ENCODE measurements around the gene WNK1. TPM values are rescaled to one million over a fixed set of nuclear protein-coding genes. Genes with fewer than 3 reads are reported as not detected.

Gene WNK1
- total RNA-seq, 3 donors from 2014 or later: 173 to 192 (median 176) TPM

DNA sequence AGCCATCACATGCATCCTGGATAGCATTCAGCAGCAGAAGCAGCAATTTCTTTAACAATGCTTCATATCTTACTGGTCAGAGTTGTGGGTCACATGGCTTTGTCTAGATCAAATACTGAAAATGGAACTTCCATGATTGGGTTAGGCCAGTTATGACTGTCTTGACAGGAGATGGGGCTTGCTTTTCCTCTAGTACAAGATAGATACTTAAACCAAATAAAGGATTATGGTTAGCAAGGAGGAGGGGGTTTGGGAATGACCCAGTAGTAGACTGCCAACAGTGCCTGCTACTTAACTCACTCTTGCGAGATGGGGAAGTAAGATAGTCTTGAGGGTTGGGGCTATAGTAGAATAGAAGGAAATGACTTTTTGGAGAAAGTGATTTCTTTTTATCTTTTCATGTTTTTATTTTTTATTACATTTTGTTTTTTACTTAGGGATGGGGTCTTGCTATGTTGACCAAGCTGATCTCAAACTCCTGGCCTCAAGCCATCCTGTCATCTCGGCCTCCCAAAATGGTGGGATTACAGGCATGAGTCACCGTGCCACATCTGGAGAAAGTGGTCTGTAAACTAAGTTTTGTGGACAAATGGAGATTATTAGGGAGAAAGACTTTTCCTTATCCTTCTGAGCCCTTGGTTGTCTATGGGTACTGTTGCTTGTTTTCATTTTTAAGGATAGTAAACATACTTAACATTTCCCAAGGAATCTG is 37.6 kb downstream of the WNK1 start:
- no peaks in the 10 kb centered on the region for H3K9me3 ChIP-seq
- no peaks in the 10 kb centered on the region for H3K27me3 ChIP-seq
- no peak for DNase-seq (ENCODE audit: low spot score in 2 of 2)
- no peak overlapping the region for H3K27ac ChIP-seq
- no peak for TF ChIP-seq POLR2AphosphoS5 (IDR thresholded peaks at IDR 0.05)
- TF ChIP-seq, protein P1, sequence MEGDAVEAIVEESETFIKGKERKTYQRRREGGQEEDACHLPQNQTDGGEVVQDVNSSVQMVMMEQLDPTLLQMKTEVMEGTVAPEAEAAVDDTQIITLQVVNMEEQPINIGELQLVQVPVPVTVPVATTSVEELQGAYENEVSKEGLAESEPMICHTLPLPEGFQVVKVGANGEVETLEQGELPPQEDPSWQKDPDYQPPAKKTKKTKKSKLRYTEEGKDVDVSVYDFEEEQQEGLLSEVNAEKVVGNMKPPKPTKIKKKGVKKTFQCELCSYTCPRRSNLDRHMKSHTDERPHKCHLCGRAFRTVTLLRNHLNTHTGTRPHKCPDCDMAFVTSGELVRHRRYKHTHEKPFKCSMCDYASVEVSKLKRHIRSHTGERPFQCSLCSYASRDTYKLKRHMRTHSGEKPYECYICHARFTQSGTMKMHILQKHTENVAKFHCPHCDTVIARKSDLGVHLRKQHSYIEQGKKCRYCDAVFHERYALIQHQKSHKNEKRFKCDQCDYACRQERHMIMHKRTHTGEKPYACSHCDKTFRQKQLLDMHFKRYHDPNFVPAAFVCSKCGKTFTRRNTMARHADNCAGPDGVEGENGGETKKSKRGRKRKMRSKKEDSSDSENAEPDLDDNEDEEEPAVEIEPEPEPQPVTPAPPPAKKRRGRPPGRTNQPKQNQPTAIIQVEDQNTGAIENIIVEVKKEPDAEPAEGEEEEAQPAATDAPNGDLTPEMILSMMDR (IDR thresholded peaks at IDR 0.05): no peak
- TF ChIP-seq POLR2A (IDR thresholded peaks at IDR 0.05): no peak
- H3K4me1 ChIP-seq: peaks cover 0 to 4% of the 10 kb centered on the region in 2 donors
- no peaks in the 10 kb centered on the region for H3K36me3 ChIP-seq
- no peak overlapping the region for H3K4me3 ChIP-seq
- intact Hi-C loops (cut with DNase I; ENCODE audit: low total_unique reads): no loop called here

DNA sequence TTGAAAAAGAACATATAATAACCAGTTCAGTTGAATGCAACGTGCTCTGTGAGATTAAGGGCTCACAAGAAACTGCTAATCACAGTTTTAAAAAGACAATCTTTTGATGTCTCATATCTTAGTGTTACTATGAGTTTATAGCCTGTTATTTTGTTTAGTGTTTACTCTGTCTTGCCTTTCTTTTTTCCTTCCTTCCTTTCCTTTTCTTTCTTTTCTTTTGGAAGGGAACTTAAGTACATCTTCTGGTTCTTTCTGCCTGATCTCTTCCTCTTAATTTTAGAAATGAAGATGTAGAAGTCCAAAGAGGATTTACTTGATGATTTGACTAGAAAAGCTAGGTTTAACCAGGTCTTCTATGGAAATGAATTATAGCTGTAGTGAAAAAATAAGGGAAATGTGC is 38.2 kb downstream of the WNK1 start:
- TF ChIP-seq, protein P1 (IDR thresholded peaks at IDR 0.05): no peak
- no peak for TF ChIP-seq POLR2AphosphoS5 (IDR thresholded peaks at IDR 0.05)
- TF ChIP-seq POLR2A (IDR thresholded peaks at IDR 0.05): no peak
- no peaks in the 10 kb centered on the region for H3K9me3 ChIP-seq
- no peak overlapping the region for H3K27ac ChIP-seq
- peaks cover 0 to 4% of the 10 kb centered on the region in 2 donors for H3K4me1 ChIP-seq
- intact Hi-C loops (cut with DNase I; ENCODE audit: low total_unique reads): no loop called here
- no peaks in the 10 kb centered on the region for H3K36me3 ChIP-seq
- no peak for DNase-seq (ENCODE audit: low spot score in 2 of 2)
- no peaks in the 10 kb centered on the region for H3K27me3 ChIP-seq
- no peak overlapping the region for H3K4me3 ChIP-seq

DNA sequence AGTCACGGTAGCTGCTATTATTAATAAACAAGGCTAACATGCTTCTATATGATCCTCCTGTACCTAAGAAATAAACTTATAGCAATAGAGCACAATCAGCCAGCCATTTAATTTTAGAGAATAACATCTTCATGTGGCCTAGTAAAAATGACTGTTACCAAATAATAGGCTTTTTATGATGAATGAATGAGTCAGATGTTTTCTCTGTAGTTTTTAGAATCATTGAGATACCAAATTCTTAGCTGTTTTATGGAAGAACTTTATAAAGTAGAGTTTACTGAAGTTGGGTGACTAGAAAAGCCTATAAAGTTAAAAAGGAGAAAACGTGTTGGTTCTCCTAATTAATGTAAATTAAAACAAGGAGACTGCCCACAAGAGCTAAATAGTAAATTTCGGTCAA is 40.7 kb downstream of the WNK1 start:
- DNase-seq (ENCODE audit: low spot score in 2 of 2): no peak
- Histone ChIP-seq H3K4me1 (peaks cover 0 to 4% of the 10 kb centered on the region in 2 donors), H3K4me3 (no peak overlapping the region), H3K9me3 (no peaks in the 10 kb centered on the region), H3K27ac (no peak overlapping the region), H3K36me3 (no peaks in the 10 kb centered on the region), H3K27me3 (no peaks in the 10 kb centered on the region)
- intact Hi-C loops (cut with DNase I; ENCODE audit: low total_unique reads): no loop called here
- TF ChIP-seq, protein P1 (IDR thresholded peaks at IDR 0.05): no peak
- TF ChIP-seq POLR2AphosphoS5 (IDR thresholded peaks at IDR 0.05): no peak
- TF ChIP-seq POLR2A (IDR thresholded peaks at IDR 0.05): no peak

DNA sequence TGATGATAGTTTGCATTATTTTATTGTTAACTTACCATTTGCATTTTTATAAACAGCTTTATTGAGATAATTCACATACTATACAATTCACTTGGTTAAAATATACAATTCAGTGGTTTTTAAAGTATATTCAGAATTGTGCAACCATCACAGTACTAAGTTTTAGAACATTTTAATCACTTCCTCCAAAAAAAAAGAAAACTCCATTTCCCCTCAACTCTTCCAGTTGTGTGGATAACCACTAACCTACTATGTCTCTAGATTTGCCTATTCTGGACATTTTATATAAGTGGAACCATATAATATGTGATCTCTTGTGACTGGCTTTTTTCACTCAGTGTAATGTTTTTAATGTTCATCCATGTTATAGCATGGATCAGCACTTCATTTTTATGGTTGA is 41.3 kb downstream of the WNK1 start:
- H3K4me3 ChIP-seq: no peak overlapping the region
- H3K36me3 ChIP-seq: no peaks in the 10 kb centered on the region
- TF ChIP-seq, protein P1 (IDR thresholded peaks at IDR 0.05): no peak
- TF ChIP-seq POLR2A (IDR thresholded peaks at IDR 0.05): no peak
- TF ChIP-seq POLR2AphosphoS5 (IDR thresholded peaks at IDR 0.05): no peak
- no peaks in the 10 kb centered on the region for H3K27me3 ChIP-seq
- intact Hi-C loops (cut with DNase I; ENCODE audit: low total_unique reads): no loop called here
- DNase-seq (ENCODE audit: low spot score in 2 of 2): no peak
- no peaks in the 10 kb centered on the region for H3K9me3 ChIP-seq
- H3K27ac ChIP-seq: no peak overlapping the region
- peaks cover 0 to 4% of the 10 kb centered on the region in 2 donors for H3K4me1 ChIP-seq

DNA sequence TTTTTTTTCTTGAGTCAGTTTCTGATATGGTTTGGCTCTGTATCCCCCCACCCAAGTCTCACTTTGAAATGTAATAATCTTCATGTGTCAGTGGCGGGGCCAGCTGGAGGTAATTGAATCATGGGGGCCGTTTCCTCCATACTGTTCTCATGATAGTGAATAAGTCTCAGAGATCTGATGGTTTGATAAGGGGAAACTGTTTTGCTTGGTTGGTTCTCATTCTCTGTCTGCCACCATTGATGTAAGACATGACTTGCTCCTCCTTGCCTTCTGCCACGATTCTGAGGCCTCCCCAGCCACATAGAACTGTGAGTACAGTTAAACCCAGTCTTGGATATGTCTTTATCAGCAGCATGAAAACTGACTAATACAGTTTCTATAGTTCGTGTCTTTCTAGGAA is 42.9 kb downstream of the WNK1 start:
- no peaks in the 10 kb centered on the region for H3K27me3 ChIP-seq
- no peaks in the 10 kb centered on the region for H3K9me3 ChIP-seq
- H3K27ac ChIP-seq: no peak overlapping the region
- no peaks in the 10 kb centered on the region for H3K4me1 ChIP-seq
- DNase-seq (ENCODE audit: low spot score in 2 of 2): no peak
- no peak overlapping the region for H3K4me3 ChIP-seq
- no peak for TF ChIP-seq POLR2A (IDR thresholded peaks at IDR 0.05)
- no peak for TF ChIP-seq POLR2AphosphoS5 (IDR thresholded peaks at IDR 0.05)
- TF ChIP-seq, protein P1 (IDR thresholded peaks at IDR 0.05): no peak
- intact Hi-C loops (cut with DNase I; ENCODE audit: low total_unique reads): no loop called here
- H3K36me3 ChIP-seq: no peaks in the 10 kb centered on the region

Measured in breast epithelium (tissue), 4 donors.